Measurements from ENCODE around the gene LCA5L. TPM values are rescaled to one million over a fixed set of nuclear protein-coding genes. Genes with fewer than 3 reads are reported as not detected.
A peak's percentile ranks its signal among the peaks of the same experiment; 100 is the strongest.

The LCA5L gene
- polyA plus RNA-seq, 2 of the 4 experiments (the other 2 are of a cell fraction) = 0.90 to 2.8 TPM

DNA sequence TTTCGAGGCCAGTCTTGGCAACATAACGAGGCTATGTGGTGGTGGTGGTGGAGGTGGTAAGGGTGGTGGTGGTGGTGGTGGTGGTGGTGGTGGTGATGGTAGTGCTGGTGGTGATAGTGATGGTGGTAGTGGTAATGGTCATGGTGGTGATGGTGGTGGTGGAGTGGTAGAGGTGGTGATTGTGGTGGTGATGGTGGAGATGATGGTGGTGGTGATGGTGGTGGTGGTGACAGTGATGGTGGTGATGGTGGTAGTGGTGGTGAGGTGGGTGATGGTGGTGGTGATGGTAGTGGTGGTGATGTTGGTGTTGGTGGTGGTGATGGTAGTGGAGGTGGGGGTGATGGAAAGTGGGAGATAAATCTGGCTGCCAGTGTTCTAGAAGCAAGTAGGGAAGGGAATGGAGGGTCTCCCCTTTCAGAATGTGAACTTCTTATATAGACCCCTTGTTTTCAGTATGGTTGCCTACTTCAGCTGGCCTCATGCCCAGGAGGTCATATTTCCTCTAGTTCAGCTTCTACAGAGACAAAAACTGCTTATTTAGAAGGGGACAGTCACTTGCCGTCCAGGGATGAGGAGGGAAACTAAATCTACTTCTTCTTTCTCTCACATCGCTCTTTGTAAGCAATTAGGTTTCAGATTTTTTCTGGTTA lies 33.7 kb upstream of the LCA5L start:
- Histone ChIP-seq H3K4me3 (no peak overlapping the region), H3K27ac (no peak overlapping the region), H3K9me3 (no peaks in the 10 kb centered on the region), H3K4me2 (no peak overlapping the region), H3K4me1 (0 out of 3 replicates have a peak, but pooled peaks cover 5% of the 10 kb centered on the region)
- no peak for TF ChIP-seq FOXS1 (CRISPR knock-in tag; IDR thresholded peaks at IDR 0.05)
- no peak for TF ChIP-seq NFE2L2 (conservative IDR thresholded peaks at IDR 0.05; ENCODE audit: low read length)
- no peak for TF ChIP-seq ZFP36 (IDR thresholded peaks at IDR 0.05; ENCODE audit: borderline replicate concordance, partially characterized antibody)
- TF ChIP-seq HOXB13 (CRISPR knock-in tag; IDR thresholded peaks at IDR 0.05; ENCODE audit: low read depth) = no peak
- TF ChIP-seq, protein P1, sequence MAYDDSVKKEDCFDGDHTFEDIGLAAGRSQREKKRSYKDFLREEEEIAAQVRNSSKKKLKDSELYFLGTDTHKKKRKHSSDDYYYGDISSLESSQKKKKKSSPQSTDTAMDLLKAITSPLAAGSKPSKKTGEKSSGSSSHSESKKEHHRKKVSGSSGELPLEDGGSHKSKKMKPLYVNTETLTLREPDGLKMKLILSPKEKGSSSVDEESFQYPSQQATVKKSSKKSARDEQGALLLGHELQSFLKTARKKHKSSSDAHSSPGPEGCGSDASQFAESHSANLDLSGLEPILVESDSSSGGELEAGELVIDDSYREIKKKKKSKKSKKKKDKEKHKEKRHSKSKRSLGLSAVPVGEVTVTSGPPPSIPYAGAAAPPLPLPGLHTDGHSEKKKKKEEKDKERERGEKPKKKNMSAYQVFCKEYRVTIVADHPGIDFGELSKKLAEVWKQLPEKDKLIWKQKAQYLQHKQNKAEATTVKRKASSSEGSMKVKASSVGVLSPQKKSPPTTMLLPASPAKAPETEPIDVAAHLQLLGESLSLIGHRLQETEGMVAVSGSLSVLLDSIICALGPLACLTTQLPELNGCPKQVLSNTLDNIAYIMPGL (CRISPR knock-in tag; IDR thresholded peaks at IDR 0.05; ENCODE audit: borderline replicate concordance) = no peak
- TF ChIP-seq, protein P2, sequence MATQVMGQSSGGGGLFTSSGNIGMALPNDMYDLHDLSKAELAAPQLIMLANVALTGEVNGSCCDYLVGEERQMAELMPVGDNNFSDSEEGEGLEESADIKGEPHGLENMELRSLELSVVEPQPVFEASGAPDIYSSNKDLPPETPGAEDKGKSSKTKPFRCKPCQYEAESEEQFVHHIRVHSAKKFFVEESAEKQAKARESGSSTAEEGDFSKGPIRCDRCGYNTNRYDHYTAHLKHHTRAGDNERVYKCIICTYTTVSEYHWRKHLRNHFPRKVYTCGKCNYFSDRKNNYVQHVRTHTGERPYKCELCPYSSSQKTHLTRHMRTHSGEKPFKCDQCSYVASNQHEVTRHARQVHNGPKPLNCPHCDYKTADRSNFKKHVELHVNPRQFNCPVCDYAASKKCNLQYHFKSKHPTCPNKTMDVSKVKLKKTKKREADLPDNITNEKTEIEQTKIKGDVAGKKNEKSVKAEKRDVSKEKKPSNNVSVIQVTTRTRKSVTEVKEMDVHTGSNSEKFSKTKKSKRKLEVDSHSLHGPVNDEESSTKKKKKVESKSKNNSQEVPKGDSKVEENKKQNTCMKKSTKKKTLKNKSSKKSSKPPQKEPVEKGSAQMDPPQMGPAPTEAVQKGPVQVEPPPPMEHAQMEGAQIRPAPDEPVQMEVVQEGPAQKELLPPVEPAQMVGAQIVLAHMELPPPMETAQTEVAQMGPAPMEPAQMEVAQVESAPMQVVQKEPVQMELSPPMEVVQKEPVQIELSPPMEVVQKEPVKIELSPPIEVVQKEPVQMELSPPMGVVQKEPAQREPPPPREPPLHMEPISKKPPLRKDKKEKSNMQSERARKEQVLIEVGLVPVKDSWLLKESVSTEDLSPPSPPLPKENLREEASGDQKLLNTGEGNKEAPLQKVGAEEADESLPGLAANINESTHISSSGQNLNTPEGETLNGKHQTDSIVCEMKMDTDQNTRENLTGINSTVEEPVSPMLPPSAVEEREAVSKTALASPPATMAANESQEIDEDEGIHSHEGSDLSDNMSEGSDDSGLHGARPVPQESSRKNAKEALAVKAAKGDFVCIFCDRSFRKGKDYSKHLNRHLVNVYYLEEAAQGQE (IDR thresholded peaks at IDR 0.05) = no peak
- TF ChIP-seq, protein P3, sequence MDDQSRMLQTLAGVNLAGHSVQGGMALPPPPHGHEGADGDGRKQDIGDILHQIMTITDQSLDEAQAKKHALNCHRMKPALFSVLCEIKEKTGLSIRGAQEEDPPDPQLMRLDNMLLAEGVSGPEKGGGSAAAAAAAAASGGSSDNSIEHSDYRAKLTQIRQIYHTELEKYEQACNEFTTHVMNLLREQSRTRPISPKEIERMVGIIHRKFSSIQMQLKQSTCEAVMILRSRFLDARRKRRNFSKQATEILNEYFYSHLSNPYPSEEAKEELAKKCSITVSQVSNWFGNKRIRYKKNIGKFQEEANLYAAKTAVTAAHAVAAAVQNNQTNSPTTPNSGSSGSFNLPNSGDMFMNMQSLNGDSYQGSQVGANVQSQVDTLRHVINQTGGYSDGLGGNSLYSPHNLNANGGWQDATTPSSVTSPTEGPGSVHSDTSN (IDR thresholded peaks at IDR 0.05) = no peak
- TF ChIP-seq NPAS2 (CRISPR knock-in tag; IDR thresholded peaks at IDR 0.05; ENCODE audit: borderline replicate concordance) = no peak
- no peak for TF ChIP-seq NR3C1 (IDR thresholded peaks at IDR 0.05)
- no peak for TF ChIP-seq POLR2AphosphoS2 (conservative IDR thresholded peaks at IDR 0.05; ENCODE audit: low read length)
- TF ChIP-seq GATA3 (IDR thresholded peaks at IDR 0.05; ENCODE audit: borderline replicate concordance) = no peak
- no peak for TF ChIP-seq CBX8 (IDR thresholded peaks at IDR 0.05)
- TF ChIP-seq HOXB5 (CRISPR knock-in tag; IDR thresholded peaks at IDR 0.05) = no peak
- no peak for TF ChIP-seq HDAC2 (IDR thresholded peaks at IDR 0.05)
- no peak for TF ChIP-seq ZSCAN20 (CRISPR knock-in tag; IDR thresholded peaks at IDR 0.05)
- 26% methylated on average over 4 of the region's 4 CpGs for WGBS (ENCODE audit: missing lambda C conversion rate)
- ChIA-PET POLR2A (no interaction called here), CTCF (no interaction called here)
- no peak for FAIRE-seq
- no peak for DNase-seq (ENCODE audit: low read depth in 1 of 2, low spot score in 1 of 2)
- no peak for ATAC-seq

DNA sequence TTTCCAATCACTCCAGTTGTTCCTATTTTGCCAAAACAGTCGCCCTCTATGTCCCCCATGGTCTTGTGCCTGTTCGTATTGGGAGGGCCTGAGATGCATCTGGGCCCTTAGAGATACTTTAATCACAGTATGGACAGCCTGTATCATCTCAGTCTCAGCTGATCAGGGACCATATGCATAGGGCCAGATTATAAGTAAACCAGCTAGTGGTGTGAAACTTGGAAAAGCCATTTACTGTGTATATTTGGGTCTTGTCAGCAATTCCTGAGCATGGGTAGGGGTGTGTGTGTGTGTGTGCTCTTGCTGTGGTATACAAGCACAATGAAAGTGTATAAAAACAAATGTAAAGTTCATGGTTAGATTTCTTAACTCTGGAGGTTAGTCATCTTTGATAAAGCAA lies 29.0 kb upstream of the LCA5L start:
- CTCF ChIA-PET = interaction anchor here (0.5 kb wide), 1 partner anchor 844 kb away, joined by 3 read pairs; no protein-coding TSS in a partner anchor
- no peak for ATAC-seq

DNA sequence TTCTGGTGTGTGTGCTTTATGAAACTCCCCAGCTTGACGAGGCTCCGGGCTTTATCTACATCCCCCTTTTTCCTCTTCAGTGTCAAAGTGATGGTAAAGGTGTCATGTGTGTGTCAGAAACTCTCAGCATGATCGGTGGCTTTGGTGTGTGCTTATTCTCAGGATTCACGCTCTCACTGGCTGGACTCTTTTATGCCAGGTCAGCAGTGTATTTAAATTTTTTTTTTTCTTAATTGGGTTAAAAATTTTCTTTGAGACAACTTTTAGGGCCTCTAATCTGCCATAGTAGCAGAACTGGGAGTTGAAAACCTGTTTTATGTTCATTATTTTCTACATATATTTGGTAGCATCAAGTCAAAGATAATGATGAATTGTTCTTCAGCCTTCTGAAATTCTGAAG lies 27.2 kb upstream of the LCA5L start:
- H3K27ac ChIP-seq = no peak overlapping the region
- DNase-seq (ENCODE audit: low read depth in 1 of 2, low spot score in 1 of 2) (no peak), ATAC-seq (no peak), FAIRE-seq (no peak)
- CTCF ChIA-PET = no interaction called here
- no peak overlapping the region for H3K4me3 ChIP-seq
- H3K4me1 ChIP-seq = no peaks in the 10 kb centered on the region
- WGBS (ENCODE audit: missing lambda C conversion rate) = 55% methylated on average over 4 of the region's 4 CpGs
- H3K9me3 ChIP-seq = no peaks in the 10 kb centered on the region
- POLR2A ChIA-PET = no interaction called here
- H3K4me2 ChIP-seq = no peak overlapping the region
- no peak for TF ChIP-seq RNF2 (IDR thresholded peaks at IDR 0.05; ENCODE audit: borderline replicate concordance, low read depth)
- TF ChIP-seq MAZ (IDR thresholded peaks at IDR 0.05; ENCODE audit: borderline replicate concordance, low read depth, low read length) = no peak
- no peak for TF ChIP-seq RARB (CRISPR knock-in tag; IDR thresholded peaks at IDR 0.05)
- TF ChIP-seq NR3C1 (IDR thresholded peaks at IDR 0.05) = no peak
- TF ChIP-seq, protein P3 (IDR thresholded peaks at IDR 0.05) = no peak
- TF ChIP-seq RFX5 (IDR thresholded peaks at IDR 0.05) = no peak
- TF ChIP-seq PHF8 (IDR thresholded peaks at IDR 0.05; ENCODE audit: borderline replicate concordance, low read depth) = no peak
- TF ChIP-seq CBX2 (IDR thresholded peaks at IDR 0.05; ENCODE audit: borderline replicate concordance, low read depth) = no peak
- no peak for TF ChIP-seq HEYL (CRISPR knock-in tag; IDR thresholded peaks at IDR 0.05)
- no peak for TF ChIP-seq ZSCAN20 (CRISPR knock-in tag; IDR thresholded peaks at IDR 0.05)

More for the DNA sequence above, 29.0 kb upstream of the LCA5L start:
- H3K4me2 ChIP-seq = no peak overlapping the region
- H3K4me3 ChIP-seq = no peak overlapping the region
- WGBS (ENCODE audit: missing lambda C conversion rate) = 44% methylated on average over 2 of the region's 2 CpGs
- TF ChIP-seq KDM1A (IDR thresholded peaks at IDR 0.05; ENCODE audit: low read depth) (no peak), MAFK (IDR thresholded peaks at IDR 0.05; ENCODE audit: partially characterized antibody) (peak; percentile 10)
- FAIRE-seq (no peak), DNase-seq (ENCODE audit: low read depth in 1 of 2, low spot score in 1 of 2) (no peak)
- no peak overlapping the region for H3K27ac ChIP-seq
- POLR2A ChIA-PET = no interaction called here
- H3K4me1 ChIP-seq = no peaks in the 10 kb centered on the region
- no peaks in the 10 kb centered on the region for H3K9me3 ChIP-seq

Data from A549 (cell line).